Activated T-cell treated with anti-CD3 and anti-CD28 coated beads for 4 hours (primary cell): ENCODE measurements around the gene BSN.
A peak's percentile ranks its signal among the peaks of the same experiment; 100 is the strongest.

Experiments
- DNase-seq: peaks from one replicate; pipeline ENCODE4 v3.0.0-alpha.2; 2020

The BSN gene

DNA sequence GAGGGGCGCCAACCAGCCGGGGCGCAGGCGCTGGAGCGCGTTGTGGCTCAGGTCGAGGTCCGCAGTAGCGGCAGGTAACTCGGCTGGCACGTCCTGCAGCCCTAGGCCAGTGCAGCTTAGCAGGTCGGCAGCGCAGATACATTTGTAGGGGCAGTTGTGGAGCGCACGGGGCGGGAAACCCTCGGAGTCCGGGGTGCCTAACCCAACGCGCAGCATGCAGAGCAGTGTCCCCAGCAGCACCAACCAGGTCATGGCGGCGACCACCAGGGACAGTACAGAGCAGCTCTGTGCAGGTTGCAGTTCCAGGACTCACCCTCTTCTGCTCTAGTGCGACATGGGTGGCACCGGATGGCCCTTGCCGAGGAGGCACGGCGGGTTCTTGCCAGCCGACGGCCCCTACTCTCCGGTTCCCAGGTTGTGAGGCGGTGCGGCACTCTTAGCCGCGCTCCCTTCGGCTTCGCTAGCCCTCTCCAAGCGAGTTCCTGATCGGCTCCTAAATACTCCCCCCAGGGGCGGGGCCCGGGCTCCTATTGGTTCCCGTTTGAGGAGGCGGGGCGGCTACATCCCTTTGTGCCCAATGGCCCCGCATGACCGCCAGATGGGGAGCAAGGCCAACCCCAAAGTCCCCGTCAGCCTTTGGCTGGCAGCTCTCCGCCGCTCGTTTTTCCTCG, 165.1 kb downstream of the BSN start, which contains the start of gene AMIGO3:
Gene AMIGO3 (minus strand): TSS at position 471 of the 671 bp plus-strand sequence. CDS start 219 bp downstream, at position 252.
- DNase-seq = peak; percentile 84
